ENCODE measurements around the gene OMA1. TPM values are rescaled to one million over a fixed set of nuclear protein-coding genes. Genes with fewer than 3 reads are reported as not detected.

Gene OMA1
- total RNA-seq, 1 experiment from 2014 or later = 20.3 TPM

- DNase-seq (ENCODE audit: low read depth) = no peak
- in situ Hi-C loops (cut with HindIII; ENCODE audit: low pct_unique_long_range_greater_than_20kb, low sequenced_read_pairs) = no loop called here
Observed at GRCh38 chr1:58443986-58444868, 102.3 kb downstream of the OMA1 start.

- DNase-seq (ENCODE audit: low read depth) = no peak
Observed at GRCh38 chr1:58442114-58442513, 104.4 kb downstream of the OMA1 start.

GRCh38 chr1:58441699-58442098 lies 104.8 kb downstream of the OMA1 start:
- in situ Hi-C loops (cut with HindIII; ENCODE audit: low pct_unique_long_range_greater_than_20kb, low sequenced_read_pairs) = no loop called here
- no peak for DNase-seq (ENCODE audit: low read depth)

More at GRCh38 chr1:58442114-58442513, 104.4 kb downstream of the OMA1 start:
- in situ Hi-C loops (cut with HindIII; ENCODE audit: low pct_unique_long_range_greater_than_20kb, low sequenced_read_pairs) = no loop called here

- in situ Hi-C loops (cut with HindIII; ENCODE audit: low pct_unique_long_range_greater_than_20kb, low sequenced_read_pairs) = no loop called here
- no peak for DNase-seq (ENCODE audit: low read depth)
Observed at GRCh38 chr1:58440696-58441095, 105.8 kb downstream of the OMA1 start.

GRCh38 chr1:58439946-58440345 lies 106.6 kb downstream of the OMA1 start:
- DNase-seq (ENCODE audit: low read depth) = no peak
- in situ Hi-C loops (cut with HindIII; ENCODE audit: low pct_unique_long_range_greater_than_20kb, low sequenced_read_pairs) = no loop called here

- DNase-seq (ENCODE audit: low read depth) = no peak
- in situ Hi-C loops (cut with HindIII; ENCODE audit: low pct_unique_long_range_greater_than_20kb, low sequenced_read_pairs) = no loop called here
Observed at GRCh38 chr1:58438468-58438867, 108.1 kb downstream of the OMA1 start.

GRCh38 chr1:58437623-58438022 lies 108.9 kb downstream of the OMA1 start:
- in situ Hi-C loops (cut with HindIII; ENCODE audit: low pct_unique_long_range_greater_than_20kb, low sequenced_read_pairs) = no loop called here
- no peak for DNase-seq (ENCODE audit: low read depth)

GRCh38 chr1:58436615-58437297 lies 109.8 kb downstream of the OMA1 start:
- in situ Hi-C loops (cut with HindIII; ENCODE audit: low pct_unique_long_range_greater_than_20kb, low sequenced_read_pairs) = no loop called here
- no peak for DNase-seq (ENCODE audit: low read depth)

GRCh38 chr1:58435376-58435775 lies 111.2 kb downstream of the OMA1 start:
- no peak for DNase-seq (ENCODE audit: low read depth)
- in situ Hi-C loops (cut with HindIII; ENCODE audit: low pct_unique_long_range_greater_than_20kb, low sequenced_read_pairs) = no loop called here

GRCh38 chr1:58434607-58435006 lies 111.9 kb downstream of the OMA1 start:
- in situ Hi-C loops (cut with HindIII; ENCODE audit: low pct_unique_long_range_greater_than_20kb, low sequenced_read_pairs) = no loop called here
- no peak for DNase-seq (ENCODE audit: low read depth)

GRCh38 chr1:58434181-58434580 lies 112.3 kb downstream of the OMA1 start:
- DNase-seq (ENCODE audit: low read depth) = no peak
- in situ Hi-C loops (cut with HindIII; ENCODE audit: low pct_unique_long_range_greater_than_20kb, low sequenced_read_pairs) = no loop called here

GRCh38 chr1:58432851-58433668 lies 113.5 kb downstream of the OMA1 start:
- DNase-seq (ENCODE audit: low read depth) = peak; percentile 73
- in situ Hi-C loops (cut with HindIII; ENCODE audit: low pct_unique_long_range_greater_than_20kb, low sequenced_read_pairs) = no loop called here

GRCh38 chr1:58431901-58432620 lies 114.5 kb downstream of the OMA1 start:
- no peak for DNase-seq (ENCODE audit: low read depth)
- in situ Hi-C loops (cut with HindIII; ENCODE audit: low pct_unique_long_range_greater_than_20kb, low sequenced_read_pairs) = no loop called here

Other genes with a start within 250 kb of the OMA1 start
- not detected in 2 replicates for gene TACSTD2, start 30.5 kb upstream of the OMA1 start, total RNA-seq (2014; rRNA removed; shearing (Covaris generic); ENCODE audit: low replicate concordance)
- gene MYSM1, start 153.3 kb upstream of the OMA1 start, total RNA-seq (2014; rRNA removed; shearing (Covaris generic); ENCODE audit: low replicate concordance) = 2.4 and 2.5 TPM in 2 replicates
- gene JUN, start 237.3 kb upstream of the OMA1 start, total RNA-seq (2014; rRNA removed; shearing (Covaris generic); ENCODE audit: low replicate concordance) = 44.5 and 46.7 TPM in 2 replicates

Data from Caki2 (cell line).